ENCODE data around the gene HBM.
"Not testable (repeated sequence)": the region's sequence is repeated elsewhere in the genome, so short reads cannot be mapped to it uniquely, and the experiment has no call there.

Gene HBM

DNA sequence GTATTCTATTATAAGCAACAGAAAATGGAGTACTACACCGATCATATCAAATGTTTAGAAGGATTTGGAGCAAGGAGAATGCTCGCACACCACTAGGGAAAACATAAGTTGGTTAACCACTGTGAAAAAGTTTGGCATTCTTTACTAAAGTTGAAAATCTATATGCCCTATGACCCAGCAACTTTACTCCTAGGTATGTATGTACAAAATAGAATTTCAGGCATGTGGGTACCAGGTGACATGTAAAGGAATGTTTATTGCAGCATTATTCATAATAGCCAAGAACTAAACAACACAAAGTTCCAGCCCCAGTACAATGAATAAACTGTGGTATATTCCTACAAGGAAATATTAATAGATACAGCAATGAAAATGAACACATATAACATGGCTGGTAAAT, 19.1 kb upstream of the HBM start:
- no peak for DNase-seq (ENCODE audit: low read depth in 2 of 2)

GRCh38 chr16:149024-149660, 16.6 kb upstream of the HBM start:
- no peak for DNase-seq (ENCODE audit: low read depth in 2 of 2)

DNA sequence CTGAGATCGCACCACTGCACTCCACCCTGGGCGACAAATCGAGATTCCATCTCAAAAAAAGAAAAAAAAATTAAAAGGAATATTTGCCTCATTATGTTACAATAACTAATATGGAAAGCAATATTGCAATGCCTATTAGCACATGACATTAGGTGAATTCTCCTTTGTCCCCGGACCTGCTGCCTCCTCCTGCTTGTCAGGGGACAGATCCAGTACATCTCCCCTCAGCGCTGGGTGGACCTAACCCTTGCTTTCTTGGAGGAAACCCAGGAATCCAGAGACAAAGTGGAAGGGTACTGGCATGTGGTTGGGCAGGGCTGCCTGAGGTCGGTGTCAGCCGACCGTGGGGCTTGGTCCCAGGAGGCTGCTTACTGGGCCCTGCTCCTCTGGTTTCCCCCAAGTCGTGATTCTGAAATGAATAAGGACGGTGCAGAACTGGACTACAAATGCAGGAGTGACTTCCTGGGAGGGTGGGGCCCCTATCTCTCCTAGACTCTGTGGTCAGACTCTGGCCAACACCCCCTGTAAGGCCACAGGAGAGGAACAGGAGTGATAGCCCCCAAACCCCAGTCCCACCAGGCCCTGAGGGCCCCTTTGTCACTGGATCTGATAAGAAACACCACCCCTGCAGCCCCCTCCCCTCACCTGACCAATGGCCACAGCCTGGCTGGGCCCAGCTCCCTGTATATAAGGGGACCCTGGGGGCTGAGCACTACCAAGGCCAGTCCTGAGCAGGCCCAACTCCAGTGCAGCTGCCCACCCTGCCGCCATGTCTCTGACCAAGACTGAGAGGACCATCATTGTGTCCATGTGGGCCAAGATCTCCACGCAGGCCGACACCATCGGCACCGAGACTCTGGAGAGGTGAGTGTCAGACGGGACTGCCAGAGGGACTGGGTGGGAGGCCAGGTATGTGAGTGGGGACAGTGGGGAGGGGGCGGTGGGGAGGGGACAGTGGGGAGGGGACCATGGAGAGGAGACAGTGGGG, 13.3 kb upstream of the HBM start, which contains the start of gene HBZ:
TSS of gene HBZ (plus strand) at position 504 of the 988 bp plus-strand sequence. CDS start at position 770, 266 bp downstream.
- DNase-seq (ENCODE audit: low read depth in 2 of 2), result no peak

- DNase-seq (ENCODE audit: low read depth in 2 of 2), result not testable (repeated sequence)
Observed at GRCh38 chr16:153129-153521, 12.7 kb upstream of the HBM start.

- not testable (repeated sequence) for DNase-seq (ENCODE audit: low read depth in 2 of 2)
Observed at GRCh38 chr16:153550-154216, 12.1 kb upstream of the HBM start.

DNA sequence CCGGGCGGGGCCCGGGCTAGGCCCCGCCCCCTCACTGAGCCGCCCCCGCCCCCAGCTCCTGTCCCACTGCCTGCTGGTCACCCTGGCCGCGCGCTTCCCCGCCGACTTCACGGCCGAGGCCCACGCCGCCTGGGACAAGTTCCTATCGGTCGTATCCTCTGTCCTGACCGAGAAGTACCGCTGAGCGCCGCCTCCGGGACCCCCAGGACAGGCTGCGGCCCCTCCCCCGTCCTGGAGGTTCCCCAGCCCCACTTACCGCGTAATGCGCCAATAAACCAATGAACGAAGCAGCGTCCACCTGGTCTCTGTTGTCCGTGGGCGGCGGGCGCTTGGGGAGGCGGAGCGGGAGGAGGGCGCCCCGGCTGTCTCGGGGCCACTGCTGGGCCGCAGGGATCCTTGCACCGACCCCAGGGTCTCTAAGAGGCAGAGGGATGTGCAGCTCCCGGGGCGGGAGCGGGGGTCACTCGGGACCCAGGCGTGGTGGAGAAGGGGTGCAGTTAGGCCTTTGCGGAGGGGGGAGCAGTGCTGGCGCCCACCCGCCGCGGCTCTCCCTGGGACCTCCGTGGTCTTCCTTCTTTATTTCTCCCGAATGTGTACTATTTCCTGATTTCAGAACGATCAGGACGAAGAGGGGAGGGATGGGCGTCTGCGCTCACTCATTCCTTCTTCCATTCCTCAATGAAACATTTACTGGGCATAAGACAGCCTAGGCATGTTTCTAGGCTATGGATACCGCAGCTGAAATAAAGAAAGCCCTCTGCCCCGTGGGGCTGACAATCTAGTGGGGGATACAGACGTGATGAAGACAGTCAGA, 11.4 kb upstream of the HBM start:
- DNase-seq (ENCODE audit: low read depth in 2 of 2), result no peak

DNA sequence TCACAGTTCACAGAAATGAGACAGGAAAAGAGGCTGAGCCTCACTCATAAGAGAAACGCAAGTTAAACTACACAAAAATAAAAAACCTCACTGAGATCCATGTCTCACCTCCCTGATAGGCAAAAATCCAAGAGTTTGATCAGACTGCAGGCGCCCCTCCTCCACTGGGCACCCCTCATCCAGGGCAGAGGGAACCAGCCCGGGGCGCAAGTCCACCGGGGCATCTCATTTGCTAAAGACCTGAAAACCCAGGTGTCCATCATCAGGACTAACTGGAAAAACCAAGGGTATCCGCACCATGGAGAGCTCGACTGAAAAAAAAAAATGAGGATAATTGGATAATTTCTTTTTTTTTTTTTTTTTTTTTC, 10.8 kb upstream of the HBM start:
- no peak for DNase-seq (ENCODE audit: low read depth in 2 of 2)

- no peak for DNase-seq (ENCODE audit: low read depth in 2 of 2)
Observed at GRCh38 chr16:159136-159849, 6.5 kb upstream of the HBM start.

- not testable (repeated sequence) for DNase-seq (ENCODE audit: low read depth in 2 of 2)
Observed at GRCh38 chr16:160242-160641, 5.5 kb upstream of the HBM start.

DNA sequence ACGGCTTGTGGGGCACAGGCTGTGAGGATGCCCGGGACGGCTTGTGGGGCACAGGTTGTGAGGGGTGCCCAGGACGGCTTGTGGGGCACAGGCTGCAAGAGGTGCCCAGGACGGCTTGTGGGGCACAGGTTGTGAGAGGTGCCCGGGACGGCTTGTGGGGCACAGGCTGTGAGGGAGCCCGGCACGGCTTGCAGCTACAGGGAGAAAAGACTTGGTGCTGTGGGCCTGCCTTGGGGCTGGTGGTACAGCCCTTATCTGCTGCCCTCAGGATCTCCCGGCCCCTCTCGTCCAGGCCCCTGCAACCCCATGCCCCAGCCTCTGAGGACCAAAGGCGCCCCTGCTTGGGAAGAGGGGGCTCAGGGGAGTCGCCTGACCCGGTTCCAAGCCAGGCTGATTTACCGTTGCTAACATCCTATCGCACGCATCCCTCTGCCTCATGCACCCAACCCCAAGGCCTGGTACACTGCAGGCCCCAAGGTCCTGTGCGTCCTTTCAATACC, 5.0 kb upstream of the HBM start:
- no peak for DNase-seq (ENCODE audit: low read depth in 2 of 2)

DNA sequence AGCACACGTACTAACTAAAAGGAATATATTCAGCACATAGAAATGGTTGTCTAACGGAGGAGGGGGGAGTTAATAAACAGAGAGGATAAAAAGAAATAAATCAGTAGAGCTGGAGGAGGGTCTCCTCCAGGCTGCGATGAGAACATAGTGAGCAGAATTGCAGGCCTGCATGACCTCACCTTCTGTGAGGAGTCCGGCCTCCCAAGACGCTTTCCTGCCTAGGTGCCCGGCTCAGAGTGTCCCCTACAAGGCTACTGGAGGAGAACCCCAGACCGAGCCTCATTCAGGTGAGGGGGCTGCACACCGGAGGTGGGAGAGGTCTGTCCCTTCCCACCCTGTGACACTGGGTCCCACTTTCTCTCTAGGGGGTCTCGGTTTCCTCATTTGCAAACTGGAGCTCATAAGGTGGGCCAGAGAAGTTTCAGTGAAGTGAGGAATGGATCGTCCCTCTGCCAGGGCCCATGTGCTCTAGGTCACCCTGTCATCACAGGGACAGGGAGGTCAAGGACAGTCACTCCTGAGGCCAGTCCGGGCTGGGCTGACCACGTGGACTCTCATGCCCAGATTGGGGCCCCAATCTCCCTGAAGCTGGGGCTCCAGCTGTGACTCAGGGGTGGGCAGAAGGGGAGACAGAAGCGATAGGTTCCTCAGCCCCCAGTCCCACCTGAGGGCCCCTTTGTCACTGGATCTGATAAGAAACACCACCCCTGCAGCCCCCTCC, 3.3 kb upstream of the HBM start:
- DNase-seq (ENCODE audit: low read depth in 2 of 2), result no peak

GRCh38 chr16:163139-163538, 2.6 kb upstream of the HBM start:
- DNase-seq (ENCODE audit: low read depth in 2 of 2), result not testable (repeated sequence)

GRCh38 chr16:163696-164095, 2.1 kb upstream of the HBM start:
- not testable (repeated sequence) for DNase-seq (ENCODE audit: low read depth in 2 of 2)

DNA sequence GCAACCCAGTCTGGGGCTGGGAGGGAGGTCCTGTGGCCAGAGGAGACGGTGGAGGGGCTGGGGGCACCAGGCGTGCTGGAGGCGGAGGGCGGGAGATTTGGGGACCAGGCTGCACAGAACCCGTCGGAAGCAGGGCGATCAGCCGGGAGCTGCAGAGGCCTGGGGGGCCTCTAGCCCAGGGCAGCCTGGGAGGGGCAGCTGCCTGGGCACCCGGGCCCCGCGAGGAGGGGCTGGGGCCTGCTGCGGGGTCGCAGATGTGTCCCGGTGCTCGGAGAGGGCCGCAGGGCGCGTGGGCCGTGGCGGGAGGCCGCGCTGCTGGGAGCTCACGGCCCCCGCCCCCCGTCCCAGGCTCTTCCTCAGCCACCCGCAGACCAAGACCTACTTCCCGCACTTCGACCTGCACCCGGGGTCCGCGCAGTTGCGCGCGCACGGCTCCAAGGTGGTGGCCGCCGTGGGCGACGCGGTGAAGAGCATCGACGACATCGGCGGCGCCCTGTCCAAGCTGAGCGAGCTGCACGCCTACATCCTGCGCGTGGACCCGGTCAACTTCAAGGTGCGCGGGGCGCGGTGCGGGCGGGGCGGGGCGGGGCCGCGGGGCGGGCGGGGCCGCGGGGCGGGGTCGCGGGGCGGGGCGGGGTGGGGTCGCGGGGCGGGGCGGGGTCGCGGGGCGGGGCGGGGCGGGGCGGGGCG, 1.5 kb upstream of the HBM start:
- not testable (repeated sequence) for DNase-seq (ENCODE audit: low read depth in 2 of 2)

DNA sequence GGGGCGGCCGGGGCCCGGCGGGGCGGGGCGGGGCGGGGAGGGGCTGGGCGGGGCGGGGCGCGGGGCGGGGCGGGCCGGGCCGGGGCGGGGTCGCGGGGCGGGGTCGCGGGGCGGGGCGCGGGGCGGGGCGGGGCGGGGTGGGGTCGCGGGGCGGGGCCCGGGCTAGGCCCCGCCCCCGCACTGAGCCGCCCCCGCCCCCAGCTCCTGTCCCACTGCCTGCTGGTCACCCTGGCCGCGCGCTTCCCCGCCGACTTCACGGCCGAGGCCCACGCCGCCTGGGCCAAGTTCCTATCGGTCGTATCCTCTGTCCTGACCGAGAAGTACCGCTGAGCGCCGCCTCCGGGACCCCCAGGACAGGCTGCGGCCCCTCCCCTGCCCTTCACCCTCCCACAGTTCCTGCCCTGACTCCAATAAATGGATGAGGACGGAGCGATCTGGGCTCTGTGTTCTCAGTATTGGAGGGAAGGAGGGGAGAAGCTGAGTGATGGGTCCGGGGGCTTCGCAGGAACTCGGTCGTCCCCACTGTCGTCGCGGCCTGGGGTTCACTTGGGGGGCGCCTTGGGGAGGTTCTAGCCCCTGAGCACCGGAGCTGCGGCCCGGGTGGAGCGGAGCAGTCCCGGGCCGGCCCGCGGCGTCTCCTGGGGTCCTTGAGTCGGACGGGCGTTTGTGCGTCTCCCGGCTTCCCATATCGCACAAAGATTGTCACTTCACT, 795 bp upstream of the HBM start:
- no peak for DNase-seq (ENCODE audit: low read depth in 2 of 2)

DNA sequence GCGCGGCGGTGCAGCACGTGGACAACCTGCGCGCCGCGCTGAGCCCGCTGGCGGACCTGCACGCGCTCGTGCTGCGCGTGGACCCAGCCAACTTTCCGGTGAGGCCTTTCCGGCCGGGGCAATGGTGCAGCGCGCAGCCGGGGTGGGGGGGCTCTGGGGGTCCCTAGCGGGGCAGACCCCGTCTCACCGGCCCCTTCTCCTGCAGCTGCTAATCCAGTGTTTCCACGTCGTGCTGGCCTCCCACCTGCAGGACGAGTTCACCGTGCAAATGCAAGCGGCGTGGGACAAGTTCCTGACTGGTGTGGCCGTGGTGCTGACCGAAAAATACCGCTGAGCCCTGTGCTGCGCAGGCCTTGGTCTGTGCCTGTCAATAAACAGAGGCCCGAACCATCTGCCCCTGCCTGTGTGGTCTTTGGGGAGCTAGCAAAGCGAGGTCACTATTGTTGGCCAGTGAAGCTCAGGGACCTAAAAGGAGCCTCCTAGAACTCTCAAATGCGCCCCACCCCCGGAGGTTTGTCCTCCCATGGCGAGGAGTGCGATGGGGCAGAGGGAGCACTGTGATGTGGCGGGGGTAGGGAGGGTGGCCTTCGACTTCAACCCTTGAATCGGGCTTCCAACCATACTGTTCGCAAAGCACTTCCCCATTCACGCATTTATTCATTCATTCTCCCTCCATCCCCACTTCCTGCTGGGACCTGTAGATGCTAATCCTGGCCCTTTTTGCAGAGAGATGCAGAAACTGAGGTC, 770 bp downstream of the HBM start:
- no peak for DNase-seq (ENCODE audit: low read depth in 2 of 2)

DNA sequence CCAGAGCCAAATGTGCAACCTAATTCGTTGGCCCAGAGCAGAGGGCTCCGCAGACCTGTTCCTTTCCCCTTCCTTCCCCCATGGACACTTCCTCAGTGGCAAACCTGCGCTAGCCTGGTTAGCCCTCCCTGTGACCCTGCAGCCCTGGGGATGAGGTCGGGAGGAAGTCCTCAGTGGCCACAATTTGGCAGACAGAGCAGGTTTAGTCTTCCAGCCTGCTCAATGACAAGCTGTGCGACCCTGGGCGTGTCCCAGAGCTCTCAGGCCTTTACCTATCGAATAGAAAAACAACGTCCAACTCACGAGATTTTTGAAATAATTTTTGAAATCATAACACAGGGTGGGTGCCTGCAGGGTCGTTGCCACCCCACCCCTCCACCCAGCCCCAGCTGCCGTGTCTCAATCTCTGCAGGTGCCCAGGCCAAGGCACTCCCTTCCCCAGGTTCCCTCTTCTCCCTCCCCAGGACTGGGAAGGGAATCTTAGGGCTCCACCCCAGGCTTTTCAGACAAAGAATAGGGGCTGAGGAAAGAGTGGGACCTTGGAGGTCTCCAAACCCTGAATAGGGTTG, 1.4 kb downstream of the HBM start:
- no peak for DNase-seq (ENCODE audit: low read depth in 2 of 2)

DNA sequence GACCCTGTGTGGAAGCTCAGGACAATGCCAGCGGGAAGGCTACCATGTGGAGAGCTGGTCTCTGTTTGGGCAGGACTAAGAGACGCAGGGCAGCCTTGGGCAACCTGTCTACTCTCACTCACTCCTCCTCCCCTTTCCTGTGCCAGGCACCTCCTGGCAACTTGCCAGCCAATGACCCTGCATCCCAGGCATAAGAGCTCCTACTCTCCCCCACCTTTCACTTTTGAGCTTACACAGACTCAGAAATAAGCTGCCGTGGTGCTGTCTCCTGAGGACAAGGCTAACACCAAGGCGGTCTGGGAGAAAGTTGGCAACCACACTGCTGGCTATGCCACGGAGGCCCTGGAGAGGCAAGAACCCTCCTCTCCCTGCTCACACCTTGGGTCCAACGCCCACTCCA, 2.6 kb downstream of the HBM start:
- no peak for DNase-seq (ENCODE audit: low read depth in 2 of 2)

Data from stimulated activated CD4-positive, alpha-beta T cell treated with anti-CD3 and anti-CD28 coated beads, Interleukin-1b, Interleukin-23, amount 100 ng/mL, for 4 hours (primary cell).